Activated CD4-positive, CD25-positive, alpha-beta regulatory T cell treated with anti-CD3 and anti-CD28 coated beads, Interleukin-2, amount 50 U/mL, for 72 hours (primary cell): Measurements from ENCODE around the gene USH1C.

Source experiments
- DNase-seq: peaks from one replicate; pipeline ENCODE4 v3.0.0; 2021

Gene USH1C

DNA sequence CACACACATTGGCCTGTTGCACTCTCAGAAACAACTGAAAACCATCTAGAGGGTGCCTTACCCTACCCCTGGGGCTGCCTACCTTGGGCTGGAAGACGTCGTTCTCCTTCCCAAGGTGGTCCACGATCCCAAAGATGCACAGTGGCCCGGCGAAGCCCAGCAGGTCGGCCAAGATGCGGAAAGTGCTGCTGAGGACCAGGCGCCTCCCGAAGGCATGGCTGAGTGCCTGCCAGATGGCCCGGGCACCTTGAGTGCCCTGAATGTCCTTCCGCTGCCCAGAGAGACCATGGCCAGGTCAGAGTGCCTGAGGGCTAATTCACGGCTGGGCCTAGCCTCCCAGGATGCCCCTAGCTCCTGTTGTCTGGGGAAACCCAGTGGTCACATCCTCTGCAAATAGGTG is 83.8 kb downstream of the USH1C start:
- no peak for DNase-seq

DNA sequence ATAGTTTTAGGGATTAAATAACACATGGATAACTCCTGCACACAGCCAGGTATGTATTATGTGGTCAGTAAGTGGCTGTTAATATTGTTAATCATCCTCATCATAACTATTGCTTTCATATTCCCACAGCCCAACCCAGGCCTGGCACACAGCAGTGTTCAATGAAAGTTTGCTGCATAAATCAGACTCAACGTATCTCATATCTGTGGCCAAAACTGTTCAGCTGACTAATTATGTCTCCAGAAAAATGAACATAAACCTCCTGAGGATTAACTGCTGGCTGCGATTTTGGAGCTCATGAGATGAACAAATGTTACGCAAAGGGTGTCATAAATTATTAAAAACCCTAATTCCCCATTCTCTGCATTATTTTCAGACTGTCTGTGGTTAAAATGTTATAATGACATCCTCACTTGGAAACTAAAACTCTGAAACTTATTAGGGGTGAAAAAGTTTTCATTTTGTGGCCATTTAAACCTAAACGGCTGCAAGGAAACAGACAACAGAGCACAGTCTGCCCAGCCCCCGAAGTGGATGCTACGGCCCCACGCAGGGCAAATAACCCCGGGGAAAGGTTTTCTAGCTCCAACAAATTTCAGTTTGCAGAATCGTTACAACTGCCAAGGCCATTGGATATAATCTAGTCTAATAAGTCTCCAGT is 84.8 kb downstream of the USH1C start:
- no peak for DNase-seq

DNA sequence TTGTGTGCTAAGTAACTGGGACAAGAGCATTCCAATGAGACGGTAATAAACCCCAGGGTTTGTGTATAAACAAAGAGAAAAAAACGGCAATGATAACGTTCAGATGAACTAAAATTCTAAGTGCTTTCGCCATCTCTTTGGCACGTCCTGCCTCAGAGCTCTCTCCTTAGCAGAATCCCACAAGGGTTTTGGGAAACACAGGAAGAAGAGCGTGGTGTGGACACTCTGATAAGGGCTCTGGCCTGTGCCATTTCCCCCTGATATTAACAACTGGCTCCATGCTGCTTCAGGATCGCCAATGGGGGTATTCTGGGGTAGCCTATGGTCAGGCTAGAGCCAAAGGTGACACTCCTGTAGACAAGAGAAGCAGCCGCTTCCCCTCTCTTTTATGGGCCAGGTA is 85.9 kb downstream of the USH1C start:
- no peak for DNase-seq

DNA sequence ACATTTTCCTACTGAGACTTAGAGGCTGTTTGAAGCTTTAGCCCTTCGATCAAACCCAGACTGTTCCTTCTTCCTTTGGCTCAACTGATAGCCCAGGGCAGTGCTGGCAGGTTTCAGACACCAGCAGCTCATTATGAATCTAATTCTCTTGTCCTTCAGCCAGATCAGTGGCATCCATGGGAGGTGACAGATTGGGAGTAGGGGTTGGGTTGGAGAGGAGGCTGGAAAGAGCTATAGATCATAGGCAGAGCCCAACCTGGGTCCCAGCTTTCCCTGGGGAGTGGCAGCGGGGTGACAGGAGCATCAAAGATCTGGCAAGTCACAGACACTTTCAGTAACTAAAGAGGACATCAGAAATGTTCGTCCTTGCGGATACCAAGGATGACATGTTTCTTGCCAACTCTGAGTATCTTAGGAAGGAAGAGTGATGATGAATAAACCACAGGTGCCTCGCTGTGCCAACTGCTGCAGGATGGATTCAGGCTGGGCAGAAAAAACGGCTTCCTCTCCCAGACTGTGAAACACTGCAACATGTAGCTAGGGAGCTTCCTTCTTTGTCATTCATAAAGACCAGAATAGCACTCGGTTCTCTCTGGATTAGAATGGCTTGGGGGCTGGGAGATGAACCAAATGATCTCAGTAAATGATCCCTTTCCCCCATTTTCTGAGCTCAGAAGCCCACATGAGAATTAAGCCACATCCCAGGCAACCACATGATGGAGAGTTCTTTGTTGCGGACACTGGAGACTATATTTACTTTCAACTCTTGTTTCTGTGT is 86.6 kb downstream of the USH1C start:
- DNase-seq: no peak

DNA sequence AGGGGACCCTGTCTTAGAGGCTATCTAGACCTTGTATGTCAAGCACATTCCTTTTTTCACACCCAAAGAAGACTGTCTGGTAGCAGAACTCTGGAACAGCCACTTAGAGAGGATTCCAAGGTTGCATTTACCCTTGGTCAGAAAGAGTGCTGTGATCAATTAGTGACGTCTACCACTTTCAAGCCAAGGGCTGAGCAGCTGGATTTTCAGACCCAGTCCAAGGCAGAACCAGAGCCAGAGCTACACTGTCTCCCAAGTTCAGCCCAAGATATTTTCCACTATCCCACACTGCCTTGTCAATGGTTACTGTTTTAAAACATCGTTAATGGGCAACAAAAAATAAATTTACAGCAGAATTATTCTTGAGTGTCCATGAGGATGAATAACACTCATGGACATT is 91.5 kb downstream of the USH1C start:
- no peak for DNase-seq

DNA sequence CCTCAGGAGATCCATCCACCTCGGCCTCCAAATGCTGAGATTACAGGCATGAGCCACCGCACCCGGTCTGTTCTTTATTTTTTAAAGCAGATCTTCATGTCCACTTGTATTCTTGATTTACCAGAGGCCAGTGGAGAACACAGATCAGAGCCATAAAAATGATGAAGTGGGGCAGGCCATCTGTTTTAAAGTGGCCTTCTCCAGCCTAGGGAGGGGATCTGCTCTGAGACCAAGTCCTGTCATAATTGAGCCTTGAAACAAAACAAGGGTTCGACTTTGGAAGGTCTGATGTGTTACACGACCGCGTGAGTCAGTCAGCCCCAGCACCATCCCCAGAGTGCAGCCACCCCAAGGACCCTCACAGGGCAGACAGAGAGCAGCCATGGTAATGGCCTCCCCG is 95.1 kb downstream of the USH1C start:
- DNase-seq: no peak

DNA sequence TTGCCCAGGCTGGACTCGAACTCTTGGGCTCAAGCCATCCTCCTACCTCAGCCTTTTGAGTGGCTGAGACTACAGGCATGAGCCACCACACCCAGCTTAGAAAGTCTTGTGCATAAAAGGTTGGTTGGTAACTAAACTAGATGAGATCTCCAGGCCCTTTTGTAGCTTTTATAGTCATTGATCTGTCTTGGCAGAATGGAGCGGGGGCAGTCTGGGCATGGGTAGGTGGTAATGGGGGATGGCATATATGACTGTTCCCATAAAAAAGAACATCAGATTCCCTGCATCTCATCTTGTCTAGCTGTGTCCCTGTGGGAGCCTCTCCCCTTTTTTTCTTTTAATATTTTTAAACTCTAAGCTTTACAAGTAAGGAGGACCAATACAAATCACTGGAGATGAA is 97.7 kb downstream of the USH1C start:
- no peak for DNase-seq

DNA sequence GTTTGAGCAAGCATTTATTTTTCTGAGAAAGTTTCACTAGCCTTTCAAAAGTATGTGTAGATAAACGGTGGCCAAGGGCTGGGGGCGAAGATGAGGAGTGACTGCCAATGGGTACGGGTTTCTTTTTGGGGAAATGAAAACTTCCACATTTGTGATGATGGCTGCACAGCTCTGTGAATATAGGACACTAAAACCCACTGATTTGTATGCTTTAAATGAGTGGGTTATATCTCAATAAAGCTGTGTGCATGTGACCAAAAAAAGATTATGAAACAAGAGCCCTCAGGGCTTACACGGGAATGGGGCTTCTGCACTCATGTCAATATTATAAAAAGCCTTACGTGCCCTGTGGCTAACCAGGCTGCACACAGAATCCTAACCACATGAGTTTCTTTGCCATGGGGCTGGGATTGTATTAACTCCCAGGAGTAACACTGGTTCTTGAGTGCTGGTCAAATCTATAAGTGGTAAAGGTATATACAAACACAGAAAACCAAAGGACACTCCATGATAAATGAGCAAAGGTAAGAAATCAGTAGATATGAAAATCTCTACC is 98.9 kb downstream of the USH1C start:
- DNase-seq: no peak

DNA sequence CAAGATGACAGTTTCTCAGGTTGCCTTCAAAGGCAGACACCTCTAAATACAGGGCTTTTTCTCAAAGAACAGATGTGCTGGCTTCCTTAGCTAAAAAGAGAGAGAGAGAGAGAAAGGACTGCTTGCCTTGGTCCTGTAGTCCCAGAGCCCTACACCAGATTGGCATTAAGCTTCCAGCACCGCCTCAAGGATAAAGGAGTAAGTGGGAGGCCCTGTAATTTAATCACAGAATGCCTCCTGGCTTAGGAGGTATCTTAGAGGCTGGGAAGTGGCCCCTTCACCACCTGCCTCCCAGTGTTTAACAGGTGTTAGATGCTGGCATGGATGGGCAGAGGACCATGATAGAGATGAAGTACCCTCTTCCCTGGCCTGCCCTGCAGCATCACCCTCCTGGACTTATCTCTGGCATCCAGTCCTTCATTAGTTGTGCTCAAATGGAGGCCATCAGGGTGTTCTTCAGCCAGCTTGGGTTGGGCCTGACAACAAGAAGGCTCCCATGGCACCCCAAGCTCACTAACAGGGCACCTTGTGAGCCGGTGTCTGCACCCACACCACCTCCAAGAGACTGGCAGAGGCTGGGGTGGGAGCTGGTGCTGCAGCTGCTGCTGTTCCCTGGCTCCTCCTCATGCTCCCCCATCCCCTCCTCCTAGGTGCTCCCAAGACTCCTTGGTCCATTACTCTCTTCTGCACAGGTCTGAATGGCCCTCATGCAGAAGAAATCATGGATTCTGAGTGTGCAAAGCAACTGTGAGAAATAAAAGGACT is 100.1 kb downstream of the USH1C start:
- no peak for DNase-seq
